ENCODE results near the gene PUSL1.

The PUSL1 gene

DNA sequence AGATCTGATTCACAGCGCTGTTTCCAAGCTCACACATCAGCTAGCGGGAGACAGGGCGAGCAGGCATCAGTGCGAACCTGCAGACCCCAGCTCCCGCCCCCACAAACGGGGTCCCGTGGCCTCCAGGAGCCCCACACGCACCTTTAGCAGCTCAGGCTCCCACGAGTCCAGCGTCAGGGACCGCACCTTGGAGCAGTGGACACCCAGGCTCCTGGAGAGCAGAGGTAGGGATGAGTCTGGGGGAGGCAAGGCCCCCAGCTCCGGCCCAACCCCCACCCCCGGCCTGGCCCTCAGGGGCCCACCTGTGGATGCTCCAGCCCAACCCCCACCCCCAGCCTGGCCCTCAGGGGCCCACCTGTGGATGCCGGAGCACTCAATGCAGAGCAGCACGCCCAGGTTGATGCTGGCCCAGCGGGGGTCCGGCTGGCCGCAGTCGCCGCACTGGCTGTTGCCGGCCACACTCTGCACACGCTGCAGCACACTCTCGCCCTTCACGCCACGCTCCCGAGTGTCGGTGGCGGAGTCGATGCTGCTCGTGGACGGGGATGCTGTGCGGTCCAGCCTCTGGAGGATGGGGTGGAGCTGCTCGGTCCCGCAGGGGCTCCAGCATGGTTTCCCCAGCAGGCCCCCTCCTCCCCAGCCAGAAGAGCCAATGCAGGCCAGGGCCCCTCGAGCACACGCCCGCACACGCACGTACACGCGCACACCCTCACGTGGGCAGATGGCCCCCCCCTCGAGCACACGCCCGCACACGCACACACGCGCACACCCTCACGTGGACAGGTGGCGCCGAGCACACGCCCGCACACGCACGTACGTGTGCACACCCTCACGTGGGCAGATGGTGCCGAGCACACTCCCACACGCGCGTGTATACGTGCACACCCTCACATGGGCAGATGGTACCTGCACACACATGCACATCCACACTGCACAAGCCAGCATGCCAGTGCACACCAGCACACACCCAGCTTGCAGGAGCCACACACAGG, 12.0 kb upstream of the PUSL1 start:
- DNase-seq = no peak

DNA sequence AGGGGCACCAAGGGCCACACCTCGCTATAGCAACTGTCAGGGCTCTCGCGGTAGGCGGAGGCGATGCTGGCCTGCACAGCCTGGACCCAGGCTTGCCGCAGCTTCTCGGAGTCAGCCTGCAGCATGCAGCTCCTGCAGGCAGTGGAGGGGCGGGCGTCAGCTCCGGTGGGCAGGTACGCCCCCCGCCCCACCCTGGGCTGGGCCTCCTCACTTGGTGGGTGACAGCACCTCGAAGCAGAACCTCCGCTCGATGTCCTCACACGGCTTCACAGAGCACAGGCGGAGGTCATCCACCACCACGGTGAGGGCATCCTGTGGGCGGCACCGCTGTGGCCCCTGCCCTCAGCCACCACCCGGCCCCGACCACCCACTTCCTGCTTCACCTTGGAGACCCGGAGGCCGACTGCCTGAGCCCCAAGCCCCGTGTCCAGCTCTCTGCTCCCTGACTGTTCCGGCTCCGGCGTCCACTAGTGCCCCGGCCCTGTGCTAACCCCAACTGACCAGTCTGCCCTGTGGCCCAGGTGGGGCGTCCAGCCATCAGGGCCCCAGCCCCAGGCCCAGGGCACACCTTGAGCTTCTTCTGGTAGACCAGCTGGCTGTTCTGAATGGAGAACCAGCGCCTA, 10.5 kb upstream of the PUSL1 start:
- DNase-seq = no peak

DNA sequence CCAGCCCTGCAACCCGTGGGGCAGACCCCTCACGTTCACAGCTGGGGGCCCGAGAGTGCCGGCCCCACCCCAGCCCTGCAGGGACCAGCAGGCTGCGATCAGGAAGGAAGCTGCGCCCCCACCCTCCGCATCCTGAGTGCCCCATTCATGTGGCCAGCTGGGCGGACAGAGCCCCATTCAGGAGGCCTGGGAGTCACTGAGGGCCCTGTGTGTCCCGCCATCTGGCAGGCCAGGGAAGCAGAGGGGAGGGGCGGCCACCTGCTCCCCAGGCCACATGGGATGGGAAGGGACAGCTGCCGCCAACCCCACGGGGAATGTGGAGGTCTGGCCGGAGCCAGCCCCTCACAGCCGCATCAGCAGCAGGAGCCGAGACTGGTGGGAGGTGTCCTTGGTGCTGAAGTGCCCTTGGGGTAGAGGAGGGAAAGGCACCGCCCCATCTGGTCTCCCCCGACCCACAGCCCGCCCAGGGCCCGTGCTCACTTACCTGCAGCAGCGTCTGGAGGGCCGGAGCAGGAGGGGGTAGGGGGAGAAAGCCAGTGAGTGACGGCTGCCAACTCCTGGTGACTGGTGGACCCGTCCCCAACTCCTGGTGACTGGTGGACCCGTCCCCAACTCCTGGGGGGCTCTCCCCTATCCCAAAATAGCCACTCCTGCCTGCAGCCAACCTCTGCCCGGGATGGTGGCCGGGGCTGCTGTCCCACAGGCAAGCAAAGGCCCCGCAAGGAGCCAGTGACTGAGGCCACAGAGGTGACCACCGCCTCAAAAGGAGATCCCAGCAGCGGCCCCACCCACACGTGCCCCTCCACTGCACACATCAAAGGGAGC, 9.3 kb upstream of the PUSL1 start:
- DNase-seq = no peak

DNA sequence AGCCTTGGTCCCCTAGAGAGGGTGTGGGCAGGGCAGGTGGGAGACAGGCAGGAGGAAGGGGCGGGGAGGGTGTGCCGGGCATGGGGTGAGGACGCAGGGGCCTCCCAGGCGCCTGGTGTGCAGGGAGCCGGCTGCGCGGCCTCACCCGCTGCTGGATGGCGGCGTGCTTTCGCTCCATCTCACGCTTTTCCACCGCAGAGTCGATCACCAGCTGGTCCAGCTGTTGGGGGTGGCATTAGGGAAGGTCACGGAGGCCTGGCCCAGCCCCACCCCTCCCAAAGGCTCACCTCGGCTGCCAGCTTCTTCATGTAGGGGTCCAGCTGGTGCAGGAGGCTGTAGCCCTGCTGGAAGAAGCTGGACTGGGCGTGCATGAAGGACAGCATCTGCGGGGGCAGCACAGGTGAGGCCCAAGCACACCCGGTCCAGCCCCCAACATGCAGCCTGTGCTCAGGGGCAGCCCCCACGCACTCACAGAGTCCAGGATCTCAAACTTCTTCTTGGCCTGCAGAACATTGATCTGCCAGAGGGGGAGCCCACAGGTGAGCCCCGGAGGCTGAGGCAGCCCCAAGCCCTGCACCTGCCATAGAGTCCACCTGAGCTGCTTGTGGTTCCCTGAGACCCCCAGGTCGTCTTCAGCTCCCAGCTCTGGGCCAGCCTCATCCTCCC, 8.6 kb upstream of the PUSL1 start:
- no peak for DNase-seq

DNA sequence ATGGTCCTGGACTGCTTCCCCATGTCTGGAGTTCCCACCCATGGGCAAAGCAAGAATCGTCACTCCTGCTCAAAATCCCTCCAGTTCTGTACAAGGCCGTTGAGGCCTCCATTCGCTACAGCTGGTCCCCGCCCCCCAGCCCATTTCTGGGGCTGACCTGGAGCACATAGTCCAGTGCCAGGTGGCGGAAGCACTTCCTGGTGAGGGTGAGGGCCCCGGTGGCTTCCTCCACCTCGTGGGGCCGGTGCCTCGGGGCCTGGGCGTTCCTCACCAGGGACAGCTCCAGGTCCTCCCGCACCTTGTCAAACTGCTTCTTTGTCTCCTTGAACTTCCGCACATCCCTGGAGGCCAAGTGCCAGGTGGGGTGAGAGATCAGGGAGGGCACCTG, 8.1 kb upstream of the PUSL1 start:
- no peak for DNase-seq

DNA sequence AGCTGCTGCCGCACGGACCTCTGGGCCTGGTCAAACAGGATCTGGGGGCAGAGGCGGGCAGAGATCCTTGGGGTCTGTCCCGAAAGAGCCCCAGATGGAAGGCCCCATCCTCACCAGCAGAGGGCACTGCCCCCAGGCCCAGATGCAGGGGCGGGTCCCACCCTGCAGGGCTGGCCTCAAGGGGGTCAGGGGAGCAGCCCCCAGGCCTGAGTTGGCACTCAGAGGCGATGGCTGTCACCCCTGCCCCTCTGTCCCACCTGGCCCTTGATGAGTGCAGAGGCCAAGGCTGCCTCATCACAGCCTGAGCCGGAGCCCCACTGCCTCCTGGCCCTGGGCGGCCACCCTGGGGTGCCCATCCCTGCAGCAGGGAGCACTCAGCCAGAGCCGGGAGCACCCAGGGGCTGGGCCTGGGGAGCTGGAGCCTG, 6.4 kb upstream of the PUSL1 start:
- DNase-seq = no peak

DNA sequence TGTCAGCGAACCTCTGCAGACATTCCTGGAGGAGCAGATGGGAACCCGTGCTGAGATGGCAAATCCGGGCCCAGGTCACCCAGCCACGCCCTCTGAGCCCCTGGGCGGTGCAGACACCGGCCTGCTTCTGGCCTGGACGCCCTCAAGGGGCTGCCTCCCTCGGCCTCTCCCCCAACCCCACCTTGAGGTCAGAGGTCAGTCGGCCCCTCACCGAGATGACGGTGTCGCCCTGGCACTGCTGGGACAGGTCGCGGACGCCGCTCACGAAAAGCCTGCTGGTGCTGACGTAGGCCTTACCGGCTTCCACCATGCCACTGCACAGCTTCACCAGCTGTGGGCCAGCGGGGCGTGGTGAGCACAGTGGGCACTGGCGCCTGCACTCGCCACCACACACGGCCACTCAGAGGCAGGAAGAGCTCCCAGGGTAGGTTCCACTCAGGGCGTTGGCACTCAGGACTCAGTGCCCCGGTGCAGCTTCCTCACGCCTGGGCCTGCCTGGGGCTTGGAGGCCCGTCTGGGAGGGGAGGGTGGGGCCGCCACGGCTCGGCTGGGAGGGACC, 5.4 kb upstream of the PUSL1 start:
- no peak for DNase-seq

DNA sequence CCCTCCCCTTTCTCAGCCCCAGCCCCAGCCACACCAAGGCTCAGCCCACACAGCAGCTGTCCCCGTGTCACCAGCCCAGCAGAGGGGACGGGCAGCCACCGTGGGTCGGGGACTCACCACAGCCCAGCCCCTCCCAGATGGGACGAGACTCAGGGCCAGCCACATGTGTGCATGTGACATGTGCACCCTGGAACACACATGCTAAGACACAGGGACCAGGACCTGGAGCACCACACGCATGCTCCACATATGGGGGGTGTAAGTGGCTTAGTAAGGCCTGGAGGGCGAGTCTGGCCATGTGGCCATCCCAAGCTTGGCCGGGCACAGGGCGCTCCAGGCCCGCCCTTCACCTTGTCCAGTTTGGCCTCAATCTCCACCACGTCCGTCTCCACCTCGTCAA, 4.7 kb upstream of the PUSL1 start:
- DNase-seq = no peak

DNA sequence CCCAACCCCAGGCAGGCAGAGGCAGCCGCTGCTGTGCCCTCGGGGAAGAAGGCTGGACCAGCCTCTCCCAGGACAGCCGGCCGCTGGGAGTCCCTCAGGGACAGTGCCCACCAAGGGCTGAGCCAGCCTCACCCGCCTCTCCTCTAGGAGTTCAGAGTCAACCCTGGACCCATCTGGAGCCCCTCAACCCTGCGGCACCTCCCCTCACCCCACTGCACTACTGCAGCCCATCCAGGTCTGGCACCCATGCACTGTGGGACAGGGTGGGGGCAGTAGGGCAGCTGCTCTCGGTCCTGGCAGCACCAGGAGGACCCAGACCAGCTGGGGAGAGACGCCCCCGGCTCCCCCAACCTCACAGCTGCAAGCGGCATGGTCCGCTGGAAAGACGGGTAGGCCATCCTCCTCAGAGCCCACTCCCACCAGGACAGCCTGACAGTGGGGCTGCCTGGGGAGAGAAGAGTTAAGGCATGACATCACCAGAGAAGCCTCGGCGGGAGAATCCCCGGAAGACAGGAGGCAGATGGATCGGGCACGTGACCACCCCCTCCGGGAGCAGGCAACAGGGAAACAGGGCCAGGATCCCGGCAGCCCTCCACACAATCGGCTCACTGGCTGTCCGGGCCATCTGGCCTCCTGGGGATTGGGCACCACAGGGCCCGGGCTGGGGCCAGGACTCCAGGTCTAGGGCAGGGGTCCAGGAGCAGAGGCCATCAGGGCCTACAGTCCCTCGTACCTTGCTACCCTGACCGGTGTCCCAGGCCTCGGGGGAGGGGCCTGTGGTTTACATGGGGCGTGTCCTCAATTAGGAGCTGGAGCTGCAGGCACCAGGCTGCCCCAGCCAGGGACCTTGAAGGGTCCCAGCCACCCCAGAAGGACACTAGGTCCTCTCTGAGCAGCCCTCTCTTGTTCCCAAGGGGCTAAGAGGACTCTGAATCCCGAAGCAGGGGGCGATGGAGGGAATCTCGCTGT, 3.8 kb upstream of the PUSL1 start:
- DNase-seq = no peak

DNA sequence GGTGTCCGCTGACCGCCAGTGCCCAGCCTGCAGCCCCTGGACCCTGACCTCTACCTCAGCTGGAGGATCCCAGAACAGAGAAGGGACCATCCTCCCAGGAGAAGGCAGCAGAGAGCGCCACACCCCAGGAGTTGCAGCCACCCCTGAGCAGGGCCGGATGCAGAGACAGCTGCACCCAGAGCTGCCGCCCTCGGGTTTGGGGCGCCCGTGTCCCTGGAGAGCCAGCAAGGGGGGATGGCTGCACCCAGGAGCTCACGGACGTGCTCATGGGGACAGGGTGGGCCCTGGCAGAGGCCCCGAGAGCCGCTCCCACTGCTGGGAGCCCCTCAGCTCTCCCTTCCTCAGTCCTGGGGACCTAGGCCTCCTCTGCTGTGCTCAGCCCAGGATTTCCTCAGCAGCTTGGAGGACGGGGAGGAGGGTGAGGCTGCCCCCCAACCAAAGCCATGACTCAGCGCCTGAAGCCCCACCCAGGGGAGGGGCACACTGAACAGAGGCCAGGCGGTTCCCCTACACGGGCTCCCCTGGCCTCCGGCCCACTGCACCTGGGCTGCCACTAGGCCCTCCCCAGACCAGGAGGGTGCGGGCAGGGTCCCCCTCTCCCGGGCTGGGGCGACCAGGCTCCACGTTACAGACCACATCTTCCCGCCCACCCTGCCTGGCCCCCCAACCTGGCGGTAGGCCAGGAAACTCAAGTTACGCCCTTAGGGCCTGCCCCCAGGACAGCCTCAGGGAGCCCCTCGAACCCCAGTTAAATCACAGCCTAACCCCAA, 2.9 kb upstream of the PUSL1 start:
- no peak for DNase-seq

DNA sequence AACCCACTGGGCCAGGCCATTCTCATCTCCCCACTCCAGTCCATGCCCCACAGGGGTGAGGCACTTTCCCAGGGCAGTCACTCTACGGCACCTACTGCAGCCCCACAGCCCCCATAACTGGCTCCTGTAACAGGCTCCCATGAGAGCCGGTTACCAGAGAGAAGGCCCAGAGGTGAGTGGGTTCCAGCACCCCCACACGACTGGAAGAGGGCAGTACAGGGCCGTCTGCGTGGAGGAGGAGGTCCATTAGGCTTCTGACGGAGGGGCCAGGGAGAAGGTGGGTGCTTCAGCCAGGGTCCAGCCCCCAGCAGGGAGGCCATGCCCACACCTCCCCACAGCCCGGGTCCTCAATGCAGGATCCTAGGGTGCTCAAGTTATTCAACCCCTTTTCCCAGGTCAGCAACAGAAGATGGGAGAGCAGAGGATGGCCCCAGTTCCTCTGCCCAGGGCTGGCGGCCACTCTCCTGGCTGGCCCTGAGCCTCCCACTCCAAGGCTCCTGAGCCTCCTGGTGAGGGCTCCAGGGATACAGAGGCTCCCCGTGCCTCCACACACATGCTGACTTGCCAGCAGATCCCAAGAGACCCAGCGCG, 2.2 kb upstream of the PUSL1 start:
- DNase-seq = no peak

DNA sequence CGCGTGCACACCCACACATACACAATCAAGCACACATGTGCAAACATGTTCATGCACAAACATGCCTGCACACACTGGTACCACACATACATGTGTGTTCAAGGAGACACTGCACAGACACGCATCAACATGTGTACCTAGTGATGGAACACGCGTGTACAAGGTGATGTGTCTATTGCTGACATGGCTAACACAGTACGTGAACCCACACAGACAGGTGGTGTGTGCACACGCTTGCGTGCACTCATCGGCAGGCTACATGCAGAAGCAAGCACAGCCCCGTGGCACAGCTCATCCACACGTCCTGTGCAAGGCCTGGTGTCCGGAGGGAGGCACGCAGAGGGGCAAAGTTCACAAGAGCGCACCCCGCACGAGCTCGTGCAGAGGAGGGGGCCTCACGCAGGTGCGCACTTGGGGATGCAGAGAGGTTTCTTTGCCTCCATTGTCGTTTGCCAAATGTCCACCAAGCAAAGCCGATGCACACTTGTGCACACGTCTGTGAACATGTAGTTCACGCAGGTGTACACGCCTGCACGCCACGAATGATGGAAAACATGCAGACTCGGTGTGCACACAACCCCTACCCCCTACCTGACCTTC, 1.6 kb upstream of the PUSL1 start:
- no peak for DNase-seq

DNA sequence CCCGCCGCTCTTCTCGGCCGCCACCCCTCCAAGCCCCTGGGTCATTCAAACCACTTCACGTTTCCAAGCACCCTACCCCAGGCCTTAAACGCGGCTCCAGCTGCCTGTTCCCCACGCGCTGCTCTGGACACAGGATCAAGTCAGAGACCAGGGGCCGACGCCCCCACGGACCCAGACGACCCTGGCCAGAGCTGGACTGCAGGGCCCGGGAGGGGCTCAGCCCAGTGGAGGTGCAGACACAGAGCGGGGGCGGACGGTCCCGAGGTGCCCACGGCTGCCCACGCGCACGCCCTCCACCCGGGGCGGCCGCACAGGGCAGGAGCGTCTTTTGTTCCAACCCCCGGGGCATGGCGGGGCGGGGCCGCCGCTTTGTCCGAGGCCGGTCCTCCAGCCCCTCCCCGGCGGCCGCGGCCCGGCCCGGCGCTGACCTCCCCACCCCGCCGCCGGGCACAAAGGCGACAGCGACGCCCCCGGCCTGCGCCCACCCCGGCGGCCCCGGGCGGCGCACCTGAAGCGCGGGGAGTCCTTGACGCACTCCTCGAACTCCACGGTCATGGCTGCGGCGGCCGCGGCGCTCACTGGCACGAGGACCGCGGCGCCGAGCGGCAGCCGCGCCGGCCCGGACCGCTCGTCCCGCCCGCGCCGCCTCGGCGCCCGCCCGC, 1.0 kb upstream of the PUSL1 start:
- no peak for DNase-seq

DNA sequence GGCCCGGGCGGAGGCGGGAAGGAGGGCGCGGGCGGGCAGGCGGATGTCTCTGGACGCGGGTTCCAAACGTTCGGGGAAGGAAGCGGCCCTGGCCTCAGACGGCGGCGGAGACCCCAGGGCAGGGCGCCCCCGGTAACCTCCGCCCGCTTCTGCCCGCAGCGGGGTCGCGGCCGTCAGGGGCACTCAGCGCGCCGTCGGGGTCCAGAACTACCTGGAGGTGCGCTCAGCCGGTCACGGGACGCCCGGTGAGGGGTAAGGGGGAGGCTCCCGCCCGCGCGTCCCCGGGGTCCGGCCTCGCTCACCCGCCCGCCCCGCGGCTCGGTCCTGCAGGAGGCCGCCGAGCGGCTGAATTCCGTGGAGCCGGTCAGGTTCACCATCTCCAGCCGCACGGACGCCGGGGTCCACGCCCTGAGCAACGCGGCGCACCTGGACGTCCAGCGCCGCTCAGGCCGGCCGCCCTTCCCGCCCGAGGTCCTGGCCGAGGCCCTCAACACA, 406 bp downstream of the PUSL1 start:
- DNase-seq = no peak

DNA sequence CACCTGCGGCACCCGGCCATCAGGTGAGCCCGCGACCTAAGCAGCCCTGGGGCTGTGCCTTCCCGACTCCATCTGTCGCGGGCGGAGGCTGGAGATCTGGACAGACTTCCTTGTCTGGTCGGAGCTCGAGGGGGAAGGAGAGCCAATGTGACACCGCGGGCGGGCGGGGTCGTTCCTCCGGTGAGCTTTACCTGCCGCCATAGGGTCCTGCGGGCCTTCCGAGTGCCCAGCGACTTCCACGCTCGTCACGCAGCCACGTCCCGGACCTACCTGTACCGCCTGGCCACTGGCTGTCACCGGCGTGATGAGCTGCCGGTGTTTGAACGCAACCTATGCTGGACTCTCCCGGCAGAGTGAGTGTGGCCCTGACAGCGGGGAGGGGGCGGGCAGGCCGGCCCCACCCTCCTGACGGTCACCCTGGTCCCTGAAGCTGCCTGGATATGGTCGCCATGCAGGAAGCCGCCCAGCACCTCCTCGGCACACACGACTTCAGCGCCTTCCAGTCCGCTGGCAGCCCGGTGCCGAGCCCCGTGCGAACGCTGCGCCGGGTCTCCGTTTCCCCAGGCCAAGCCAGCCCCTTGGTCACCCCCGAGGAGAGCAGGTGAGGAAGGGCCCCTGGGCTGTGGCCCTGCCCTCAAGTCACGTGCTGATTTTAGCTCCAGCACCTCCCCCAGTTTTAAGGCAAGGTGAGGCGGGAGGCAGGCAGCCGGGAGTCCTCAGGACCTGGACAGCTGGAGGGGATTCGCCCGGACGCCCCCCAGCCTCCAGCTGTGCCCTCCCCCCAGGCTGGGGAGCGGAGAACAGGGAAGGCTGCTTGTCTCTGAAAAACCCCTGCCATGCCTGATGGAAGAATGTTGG, 1.1 kb downstream of the PUSL1 start:
- DNase-seq = no peak

DNA sequence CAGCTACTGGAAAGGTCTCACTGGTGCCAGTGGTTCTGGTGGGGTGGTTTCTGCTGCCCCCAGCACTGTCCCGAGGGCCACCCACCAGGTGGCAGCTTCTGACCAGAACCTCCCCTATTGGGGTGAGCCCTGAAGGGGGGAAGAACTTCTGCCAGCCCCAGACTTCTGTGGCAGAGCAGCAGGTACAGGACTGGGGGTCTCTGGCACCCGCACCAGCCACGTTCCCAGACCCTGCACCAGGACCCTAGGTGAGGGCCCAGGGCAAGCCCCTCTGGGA, 1.6 kb downstream of the PUSL1 start:
- DNase-seq = no peak

DNA sequence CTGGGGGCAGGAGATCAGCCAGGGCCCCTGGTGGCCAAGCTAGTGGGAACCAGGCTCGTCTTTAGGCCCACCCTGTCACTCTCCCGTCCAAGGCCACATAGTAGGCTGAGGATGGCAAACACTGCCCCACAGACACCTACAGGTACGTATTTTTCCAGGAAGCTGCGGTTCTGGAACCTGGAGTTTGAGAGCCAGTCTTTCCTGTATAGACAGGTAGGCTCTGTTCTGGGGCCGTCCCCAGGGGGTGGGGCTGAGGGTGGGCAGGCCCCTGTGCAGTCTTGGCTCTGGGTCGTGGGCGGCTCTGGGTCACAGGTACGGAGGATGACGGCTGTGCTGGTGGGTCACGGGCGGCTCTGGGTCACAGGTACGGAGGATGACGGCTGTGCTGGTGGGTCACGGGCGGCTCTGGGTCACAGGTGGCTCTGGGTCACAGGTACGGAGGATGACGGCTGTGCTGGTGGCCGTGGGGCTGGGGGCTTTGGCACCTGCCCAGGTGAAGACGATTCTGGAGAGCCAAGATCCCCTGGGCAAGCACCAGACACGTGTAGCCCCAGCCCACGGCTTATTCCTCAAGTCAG, 2.2 kb downstream of the PUSL1 start:
- DNase-seq = no peak

All from 8988T (cell line).